CD4-positive, alpha-beta T cell treated with Interleukin-15 for 4 hours (primary cell): ENCODE measurements around the gene ID1.
"Not testable (repeated sequence)": the region's sequence is repeated elsewhere in the genome, so short reads cannot be mapped to it uniquely, and the experiment has no call there.

Source experiments
- DNase-seq: peaks from one replicate; pipeline ENCODE4 v3.0.0-alpha.2; 2020; ENCODE audit warnings: low spot score

The ID1 gene

GRCh38 chr20:31602779-31603441 is 2.2 kb upstream of the ID1 start:
- DNase-seq = peak; percentile 55

DNA sequence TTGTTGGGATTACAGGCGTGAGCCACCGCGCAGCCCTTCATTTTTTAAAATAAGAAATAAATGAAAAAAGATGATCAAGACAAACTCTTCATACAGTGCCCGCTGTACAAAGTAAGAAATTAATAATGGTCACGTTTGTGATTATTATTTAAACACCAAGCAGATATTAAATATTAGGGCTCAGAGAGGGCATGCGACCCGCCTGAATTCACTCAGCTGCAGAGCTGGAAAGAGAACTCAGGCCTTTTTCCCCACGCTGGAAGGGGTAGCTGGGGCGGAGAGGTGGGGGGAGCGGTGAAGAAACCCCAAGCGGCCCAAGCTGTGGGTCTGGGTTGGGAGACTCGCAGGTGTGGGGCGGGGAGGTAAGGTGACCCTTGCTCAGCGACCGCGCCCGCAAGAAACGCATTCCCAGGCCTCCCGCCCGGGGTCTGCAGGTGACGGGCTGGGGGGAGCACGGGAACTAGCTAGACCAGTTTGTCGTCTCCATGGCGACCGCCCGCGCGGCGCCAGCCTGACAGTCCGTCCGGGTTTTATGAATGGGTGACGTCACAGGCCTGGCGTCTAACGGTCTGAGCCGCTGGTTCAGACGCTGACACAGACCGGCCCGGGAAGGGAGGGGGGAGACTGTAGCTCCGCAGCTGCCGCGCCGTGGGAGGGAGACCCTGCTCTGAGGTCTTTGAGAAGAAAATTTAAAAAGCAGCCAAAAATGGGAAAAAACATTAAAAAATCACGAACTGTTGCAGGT is 1.1 kb upstream of the ID1 start:
- peak; percentile 77 for DNase-seq

- DNase-seq = no peak
Measured at GRCh38 chr20:31604567-31605030, 490 bp upstream of the ID1 start.

DNA sequence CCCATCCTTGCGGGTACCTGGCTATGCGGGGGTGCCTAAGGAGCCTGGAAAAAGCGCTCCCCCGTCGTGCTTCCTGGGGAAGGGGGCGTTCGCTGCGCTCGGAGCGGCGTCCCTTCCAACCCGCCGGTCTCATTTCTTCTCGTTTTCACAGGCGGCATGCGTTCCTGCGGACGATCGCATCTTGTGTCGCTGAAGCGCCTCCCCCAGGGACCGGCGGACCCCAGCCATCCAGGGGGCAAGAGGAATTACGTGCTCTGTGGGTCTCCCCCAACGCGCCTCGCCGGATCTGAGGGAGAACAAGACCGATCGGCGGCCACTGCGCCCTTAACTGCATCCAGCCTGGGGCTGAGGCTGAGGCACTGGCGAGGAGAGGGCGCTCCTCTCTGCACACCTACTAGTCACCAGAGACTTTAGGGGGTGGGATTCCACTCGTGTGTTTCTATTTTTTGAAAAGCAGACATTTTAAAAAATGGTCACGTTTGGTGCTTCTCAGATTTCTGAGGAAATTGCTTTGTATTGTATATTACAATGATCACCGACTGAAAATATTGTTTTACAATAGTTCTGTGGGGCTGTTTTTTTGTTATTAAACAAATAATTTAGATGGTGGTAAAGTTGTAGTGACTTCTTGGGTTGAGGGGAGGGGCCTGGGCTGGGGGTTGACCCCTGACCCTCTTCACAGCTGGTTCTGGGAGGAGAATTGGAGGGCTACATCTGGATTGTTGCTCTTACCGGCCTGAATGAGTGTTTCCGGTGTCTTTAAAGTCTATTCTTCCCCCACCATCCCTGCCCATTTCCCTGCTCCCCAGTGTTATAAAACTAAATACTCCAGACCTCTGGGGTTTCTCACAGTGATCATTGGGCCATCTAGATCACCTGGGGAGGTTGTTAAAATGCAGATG is 1.1 kb downstream of the ID1 start:
- no peak for DNase-seq

GRCh38 chr20:31606804-31607639 is 1.9 kb downstream of the ID1 start:
- DNase-seq = no peak

DNA sequence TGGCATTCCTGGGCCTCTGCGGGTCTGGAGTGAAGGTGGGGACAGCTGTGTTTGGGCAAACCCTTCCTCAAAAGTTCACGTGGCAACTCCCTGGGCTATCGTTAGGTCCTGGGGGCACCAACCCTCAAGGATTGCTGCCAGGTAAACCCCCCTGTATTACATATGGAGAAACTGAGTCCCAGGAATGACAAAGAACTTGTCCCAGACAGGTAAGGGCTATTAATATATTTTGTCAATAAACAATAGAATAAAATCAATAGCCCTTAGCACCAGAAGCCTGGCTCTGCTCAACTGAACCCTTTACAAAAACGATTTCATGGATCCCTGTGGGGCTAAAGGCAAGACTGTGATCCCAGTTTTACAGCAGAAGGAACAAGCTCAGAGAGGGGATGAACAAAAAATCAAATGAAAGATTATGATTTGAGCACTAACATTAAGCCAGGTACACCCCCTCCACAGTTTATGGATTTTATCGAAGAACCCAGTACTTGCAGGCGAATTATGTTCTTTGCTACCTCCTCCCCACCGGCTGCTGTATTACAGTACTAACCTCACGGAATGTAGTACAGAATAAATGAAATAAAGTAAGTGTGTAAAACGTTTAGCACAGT is 2.7 kb downstream of the ID1 start:
- no peak for DNase-seq

- no peak for DNase-seq
Measured at GRCh38 chr20:31608251-31608945, 3.3 kb downstream of the ID1 start.

DNA sequence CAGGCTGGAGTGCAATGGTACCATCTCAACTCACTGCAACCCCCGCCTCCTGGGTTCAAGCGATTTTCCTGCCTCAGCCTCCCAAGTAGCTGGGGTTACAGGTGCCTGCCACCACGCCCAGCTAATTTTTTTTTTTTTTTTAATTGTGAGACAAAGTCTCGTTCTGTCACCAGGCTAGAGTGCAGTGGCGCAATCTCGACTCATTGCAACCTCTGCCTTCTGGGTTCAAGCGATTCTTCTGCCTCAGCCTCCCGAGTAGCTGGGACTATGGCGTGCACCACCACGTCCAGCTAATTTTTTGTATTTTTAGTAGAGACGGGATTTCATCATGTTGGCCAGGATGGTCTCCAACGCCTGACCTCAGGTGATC is 7.2 kb downstream of the ID1 start:
- not testable (repeated sequence) for DNase-seq

GRCh38 chr20:31615416-31615815 is 10.3 kb downstream of the ID1 start:
- no peak for DNase-seq

GRCh38 chr20:31617432-31618104 is 12.5 kb downstream of the ID1 start:
- no peak for DNase-seq

DNA sequence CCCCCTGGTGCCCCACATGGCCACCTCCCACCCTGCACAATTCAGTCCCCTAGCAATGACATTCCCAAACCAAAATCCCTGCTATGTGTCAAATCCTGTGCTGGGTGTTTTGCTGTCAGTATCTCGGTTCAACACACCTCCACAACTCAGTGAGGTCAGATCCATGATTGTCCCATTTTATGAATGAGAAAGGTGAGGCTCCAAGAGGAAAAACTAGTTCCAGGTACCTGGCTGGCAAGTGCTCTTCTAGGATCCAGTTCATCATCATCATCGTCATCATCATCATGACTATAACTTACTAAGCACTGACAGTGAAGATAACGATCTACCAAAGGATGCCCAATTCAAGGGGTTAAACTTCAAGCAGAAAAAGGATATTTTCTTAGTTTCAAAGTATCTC is 15.2 kb downstream of the ID1 start:
- no peak for DNase-seq

DNA sequence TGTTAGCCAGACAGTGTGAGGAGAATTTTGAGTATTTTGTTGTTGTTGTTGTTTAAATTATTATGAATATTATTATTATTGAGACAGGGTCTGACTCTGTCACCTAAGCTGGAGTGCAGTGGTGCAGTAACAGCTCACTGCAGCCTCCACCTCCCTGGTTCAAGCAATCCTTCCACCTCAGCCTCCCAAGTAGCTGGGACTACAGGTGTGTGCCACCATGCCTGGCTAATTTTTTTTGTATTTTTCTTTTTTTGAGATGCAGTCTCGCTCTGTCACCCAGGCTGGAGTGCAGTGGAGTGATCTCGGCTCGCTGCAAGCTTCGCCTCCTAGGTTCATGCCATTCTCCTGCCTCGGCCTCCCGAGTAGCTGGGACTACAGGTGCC is 18.0 kb downstream of the ID1 start:
- not testable (repeated sequence) for DNase-seq

DNA sequence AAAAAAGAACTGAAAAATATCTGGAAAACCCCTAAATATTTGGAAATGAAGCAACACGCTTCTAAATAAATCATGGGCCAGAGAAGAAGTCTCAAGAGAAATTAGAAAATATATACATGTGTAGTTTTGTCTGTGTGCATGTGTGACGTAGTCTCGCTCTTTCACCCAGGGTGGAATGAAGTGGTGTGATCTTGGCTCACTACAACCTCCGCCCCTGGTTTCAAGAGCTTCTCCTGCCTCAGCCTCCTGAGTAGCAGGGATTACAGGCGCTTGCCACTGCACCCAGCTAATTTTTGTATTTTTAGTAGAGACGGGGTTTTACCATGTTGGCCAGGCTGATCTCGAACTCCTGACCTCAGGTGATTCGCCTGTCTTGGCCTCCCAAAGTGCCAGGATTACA is 21.4 kb downstream of the ID1 start:
- DNase-seq = not testable (repeated sequence)

DNA sequence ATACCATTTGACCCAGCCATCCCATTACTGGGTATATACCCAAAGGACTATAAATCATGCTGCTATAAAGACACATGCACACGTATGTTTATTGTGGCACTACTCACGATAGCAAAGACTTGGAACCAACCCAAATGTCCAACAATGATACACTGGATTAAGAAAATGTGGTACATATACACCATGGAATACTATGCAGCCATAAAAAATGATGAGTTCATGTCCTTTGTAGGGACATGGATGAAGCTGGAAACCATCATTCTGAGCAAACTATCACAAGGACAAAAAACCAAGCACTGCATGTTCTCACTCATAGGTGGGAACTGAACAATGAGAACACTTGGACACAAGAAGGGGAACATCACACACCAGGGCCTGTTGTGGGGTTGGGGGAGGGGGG is 23.0 kb downstream of the ID1 start:
- not testable (repeated sequence) for DNase-seq

DNA sequence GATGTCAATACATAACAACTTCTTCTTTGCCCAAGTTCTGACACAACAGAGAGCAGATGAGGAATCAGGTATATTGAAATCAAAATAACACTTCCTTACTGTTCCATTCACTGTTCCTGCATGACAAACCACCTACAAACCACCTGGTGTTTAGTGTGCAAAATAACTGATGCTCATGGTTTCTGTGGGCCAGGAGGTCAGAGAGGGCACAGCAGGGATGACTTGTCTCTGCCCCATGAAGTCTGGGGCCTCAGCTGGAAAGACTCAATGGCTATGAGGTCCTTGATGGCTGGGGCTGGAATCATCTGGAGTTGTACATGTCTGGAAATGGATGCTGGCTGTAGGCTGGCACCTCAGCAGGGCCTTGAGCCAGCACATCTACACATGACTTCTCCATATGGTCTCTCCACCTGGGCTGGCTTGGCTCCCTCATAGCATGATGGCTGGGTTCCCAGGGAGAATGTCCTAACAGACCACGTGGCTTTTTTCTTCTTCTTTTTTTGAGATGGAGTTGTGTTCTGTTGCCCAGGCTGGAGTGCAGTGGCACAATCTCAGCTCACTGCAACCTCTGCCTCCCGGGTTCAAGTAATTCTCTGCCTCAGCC is 25.2 kb downstream of the ID1 start:
- no peak for DNase-seq

- no peak for DNase-seq
Measured at GRCh38 chr20:31632548-31633338, 27.7 kb downstream of the ID1 start.

DNA sequence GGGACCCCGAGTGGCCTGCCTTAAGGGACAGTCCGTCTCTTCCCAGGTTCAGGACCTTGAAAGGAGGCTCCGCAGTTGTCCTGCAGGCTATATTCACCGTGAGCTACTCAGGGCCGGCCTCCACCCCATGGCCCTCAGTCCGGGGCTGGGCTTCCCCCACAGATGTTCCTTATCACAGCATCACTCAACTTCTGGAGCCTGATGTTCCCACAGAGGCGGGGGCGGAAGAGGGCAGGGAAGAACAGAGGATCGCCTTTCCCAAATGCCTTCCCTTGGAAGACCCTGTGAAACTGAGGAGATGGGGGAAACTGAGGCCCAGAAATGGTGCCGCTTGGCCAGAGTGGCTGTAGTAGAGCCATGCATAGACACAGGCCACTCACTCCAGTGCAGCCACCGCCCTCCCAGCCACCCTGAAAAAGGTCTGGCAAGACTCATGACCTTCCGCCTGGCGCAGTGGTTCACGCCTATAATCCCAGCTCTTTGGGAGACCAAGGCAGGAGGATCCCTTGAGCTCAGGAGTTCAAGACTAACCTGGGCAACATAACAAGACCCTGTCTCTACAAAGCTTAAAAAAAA is 28.3 kb downstream of the ID1 start:
- no peak for DNase-seq

- DNase-seq = no peak
Measured at GRCh38 chr20:31637660-31638059, 32.6 kb downstream of the ID1 start, which contains the start of gene COX4I2. TSS of gene COX4I2 (plus strand) at chr20:31637912. CDS start at chr20:31639018, 1,106 bp downstream.
